Ovary (tissue), 1 donor: ENCODE data around the gene TMEM121.

ENCODE experiments used
- EP300 ChIP-seq: sonication (generic); formaldehyde crosslinking; IDR thresholded peaks from one replicate; pipeline ENCODE4 v1.6.1; 2017; ENCODE audit warnings: antibody characterized with exemption
- POLR2A ChIP-seq: fragments of 450-650 bp; IDR thresholded peaks from one replicate; pipeline ENCODE4 v1.6.1; 2017; ENCODE audit warnings: antibody characterized with exemption, mild to moderate bottlenecking, moderate library complexity

- TF ChIP-seq POLR2A = no peak
- TF ChIP-seq EP300 = no peak
Observed at GRCh38 chr14:105502446-105503295, 23.7 kb upstream of the TMEM121 start.
